HG02885 (cell line): ENCODE measurements around the gene SLC5A11.
"Not testable (repeated sequence)": the region's sequence is repeated elsewhere in the genome, so short reads cannot be mapped to it uniquely, and the experiment has no call there.

Experiments used
- ATAC-seq: cut with Tn5 transposase; IDR thresholded peaks from one replicate; pipeline ENCODE4 v1.9.1; 2021; ENCODE audit warnings: mild to moderate bottlenecking; ENCODE audit not compliant: unreplicated experiment, poor library complexity

The SLC5A11 gene, protein sequence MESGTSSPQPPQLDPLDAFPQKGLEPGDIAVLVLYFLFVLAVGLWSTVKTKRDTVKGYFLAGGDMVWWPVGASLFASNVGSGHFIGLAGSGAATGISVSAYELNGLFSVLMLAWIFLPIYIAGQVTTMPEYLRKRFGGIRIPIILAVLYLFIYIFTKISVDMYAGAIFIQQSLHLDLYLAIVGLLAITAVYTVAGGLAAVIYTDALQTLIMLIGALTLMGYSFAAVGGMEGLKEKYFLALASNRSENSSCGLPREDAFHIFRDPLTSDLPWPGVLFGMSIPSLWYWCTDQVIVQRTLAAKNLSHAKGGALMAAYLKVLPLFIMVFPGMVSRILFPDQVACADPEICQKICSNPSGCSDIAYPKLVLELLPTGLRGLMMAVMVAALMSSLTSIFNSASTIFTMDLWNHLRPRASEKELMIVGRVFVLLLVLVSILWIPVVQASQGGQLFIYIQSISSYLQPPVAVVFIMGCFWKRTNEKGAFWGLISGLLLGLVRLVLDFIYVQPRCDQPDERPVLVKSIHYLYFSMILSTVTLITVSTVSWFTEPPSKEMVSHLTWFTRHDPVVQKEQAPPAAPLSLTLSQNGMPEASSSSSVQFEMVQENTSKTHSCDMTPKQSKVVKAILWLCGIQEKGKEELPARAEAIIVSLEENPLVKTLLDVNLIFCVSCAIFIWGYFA

DNA sequence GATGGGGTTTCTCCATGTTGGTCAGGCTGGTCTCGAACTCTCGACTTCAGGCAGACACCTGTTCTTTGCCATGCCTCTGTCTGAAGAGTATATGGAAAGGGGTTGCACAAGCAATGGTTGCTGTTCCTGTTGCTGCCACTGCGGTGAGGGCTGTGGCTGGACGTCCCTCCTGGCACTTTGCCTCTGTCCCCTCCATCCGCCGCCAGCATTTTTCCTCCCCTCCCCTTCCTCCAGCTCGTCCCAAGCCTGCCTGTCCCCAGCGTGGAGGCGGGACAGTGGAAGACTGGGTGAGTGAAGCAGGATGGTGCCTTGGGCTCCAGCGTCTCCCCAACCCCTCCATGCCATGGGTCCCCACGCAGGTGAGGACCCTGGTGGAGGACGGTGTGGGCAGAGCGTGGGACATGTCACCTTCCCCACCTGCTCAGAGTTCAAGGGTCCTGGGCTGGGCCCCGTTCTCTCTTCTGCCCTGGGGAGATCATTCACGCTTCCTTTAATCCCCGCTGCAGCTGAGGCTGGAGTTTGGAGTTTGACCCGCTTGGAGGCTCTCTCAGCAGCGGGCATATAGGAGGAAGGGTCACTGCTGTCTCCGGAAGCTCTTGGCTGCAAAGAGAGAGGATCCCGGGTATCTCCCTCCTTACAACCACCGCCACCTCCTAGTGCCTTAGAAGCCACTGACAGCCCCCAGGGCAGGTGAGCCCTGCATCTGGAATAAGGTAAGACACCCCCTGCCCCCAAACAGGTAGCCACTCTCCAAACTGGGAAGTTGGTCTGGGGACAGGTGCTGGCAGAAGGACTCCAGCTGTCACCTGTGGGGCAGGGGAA, at the start of gene SLC5A11:
Gene SLC5A11 (plus strand): TSS at position 238 of the 822 bp plus-strand sequence. CDS start 12,681 bp downstream, outside the sequence.
- ATAC-seq = no peak

DNA sequence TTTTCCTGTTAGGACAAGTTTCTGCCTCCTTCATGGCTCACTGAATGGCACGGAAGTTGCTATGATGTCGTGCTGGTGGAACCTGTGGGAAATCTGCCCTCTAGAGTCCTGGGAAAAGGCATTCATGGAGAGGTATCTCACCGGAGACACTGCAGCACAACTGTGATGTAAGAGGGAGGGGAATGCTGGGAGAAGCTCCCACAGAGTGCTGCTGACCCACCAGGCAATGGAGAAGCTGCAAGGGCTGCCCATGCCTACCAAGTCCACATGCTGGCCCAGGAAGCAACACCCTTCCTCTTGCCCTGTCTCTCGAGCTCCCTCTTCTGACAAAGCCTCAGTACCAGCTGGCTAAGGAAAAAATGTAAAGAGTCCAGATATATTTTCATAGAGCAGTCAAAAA, 45.2 kb upstream of the SLC5A11 start:
- no peak for ATAC-seq

DNA sequence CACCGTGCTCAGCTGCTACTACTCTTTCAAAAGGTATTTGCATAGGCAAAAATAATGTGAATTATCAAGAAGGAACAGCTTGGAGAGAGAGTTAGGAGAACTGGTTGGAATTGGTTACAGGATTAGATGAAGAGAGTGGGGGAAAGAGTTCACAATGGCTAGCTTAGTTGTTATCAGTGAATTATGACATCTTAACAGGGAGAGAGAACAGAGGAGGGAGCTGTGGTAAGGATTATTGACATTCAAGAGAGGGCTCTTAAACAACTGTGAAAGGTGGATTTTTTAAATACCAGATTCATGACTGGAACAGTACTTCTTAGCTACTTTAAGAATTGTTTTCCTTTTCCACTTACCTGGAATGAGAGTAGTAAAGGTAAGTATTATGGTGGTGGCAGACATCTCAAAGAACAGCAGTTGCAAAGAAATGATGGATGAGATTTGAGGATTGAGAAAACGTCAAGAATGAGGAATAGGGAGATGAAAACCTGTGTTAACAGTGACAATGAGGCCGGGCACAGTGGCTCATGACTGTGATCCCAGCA, 43.9 kb upstream of the SLC5A11 start:
- ATAC-seq = no peak

DNA sequence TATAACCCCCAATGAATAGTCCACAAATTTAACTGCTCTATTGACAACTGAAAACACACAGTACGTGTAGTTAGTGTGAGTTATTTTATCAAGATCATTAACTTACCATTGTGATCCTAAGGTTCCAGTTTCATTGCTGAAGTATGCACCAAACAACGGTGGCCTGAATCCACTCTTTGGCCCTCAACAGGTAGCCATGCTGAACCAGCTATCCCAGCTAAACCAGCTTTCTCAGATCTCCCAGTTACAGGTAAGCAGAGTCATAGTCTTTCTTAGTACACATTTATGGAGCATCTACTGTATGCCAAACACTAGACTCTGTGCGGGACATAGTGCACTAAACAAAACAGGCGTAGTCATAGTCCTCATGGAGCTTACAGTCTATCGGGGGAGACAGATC, 40.3 kb upstream of the SLC5A11 start:
- no peak for ATAC-seq

DNA sequence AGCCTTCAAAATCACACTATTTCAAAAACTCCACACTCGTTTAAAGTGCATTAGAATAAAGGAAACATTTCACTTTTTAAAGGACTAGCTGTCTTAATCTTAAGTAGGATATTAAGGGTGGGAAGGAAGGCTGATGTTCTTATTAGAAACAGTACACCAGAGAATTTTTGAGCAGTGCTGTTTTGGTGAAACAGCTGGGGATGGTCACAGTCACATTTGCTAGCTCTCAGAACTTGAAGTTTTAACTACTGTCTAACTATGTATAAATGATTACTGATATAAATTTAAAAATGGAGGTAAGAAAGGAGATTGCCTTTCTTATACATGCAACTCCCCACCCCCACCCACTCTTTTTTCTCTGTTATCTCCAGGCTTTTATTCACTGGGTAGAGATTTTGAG, 38.5 kb upstream of the SLC5A11 start:
- no peak for ATAC-seq

DNA sequence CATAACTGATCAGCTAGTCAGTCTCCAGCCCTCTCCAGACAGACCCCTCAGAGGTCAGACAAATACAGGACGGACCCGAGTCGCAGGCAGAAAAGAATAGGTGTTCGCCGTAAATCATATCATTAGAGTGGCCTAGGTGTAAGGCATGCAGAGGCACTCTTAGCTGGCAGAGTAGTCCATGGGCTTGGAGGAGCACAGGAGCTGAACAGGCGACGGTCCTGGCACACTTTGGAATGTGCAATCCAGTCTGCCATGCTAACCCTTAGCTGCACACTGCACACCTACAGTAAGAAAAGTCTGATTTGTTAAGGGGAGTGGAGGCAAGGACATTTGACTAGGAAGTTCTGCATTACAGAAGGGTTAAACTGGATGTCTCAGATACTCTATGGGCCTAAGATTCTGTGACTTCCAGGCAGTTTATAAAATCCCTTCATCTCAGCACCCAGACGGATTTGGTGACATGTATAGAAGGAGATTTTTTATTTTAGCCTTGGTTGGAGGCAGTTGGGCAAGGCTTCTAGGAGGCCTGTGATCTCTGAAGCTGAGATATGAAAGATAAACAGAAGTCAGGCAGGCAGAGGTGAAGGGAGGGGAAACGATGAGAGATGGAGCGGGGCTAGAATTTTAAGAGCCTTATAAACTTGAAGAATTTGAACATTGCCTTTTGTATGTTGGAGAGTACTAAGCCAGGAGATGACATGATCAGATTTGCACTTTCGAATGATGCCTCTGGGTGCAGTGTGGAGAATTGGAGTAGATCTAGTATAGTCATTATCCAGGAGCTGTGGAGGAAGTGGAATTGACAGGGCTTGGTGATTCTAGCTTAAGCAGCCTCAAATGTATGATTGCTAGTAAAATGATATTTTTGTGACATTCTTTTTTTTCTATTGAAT, 34.6 kb upstream of the SLC5A11 start:
- no peak for ATAC-seq

DNA sequence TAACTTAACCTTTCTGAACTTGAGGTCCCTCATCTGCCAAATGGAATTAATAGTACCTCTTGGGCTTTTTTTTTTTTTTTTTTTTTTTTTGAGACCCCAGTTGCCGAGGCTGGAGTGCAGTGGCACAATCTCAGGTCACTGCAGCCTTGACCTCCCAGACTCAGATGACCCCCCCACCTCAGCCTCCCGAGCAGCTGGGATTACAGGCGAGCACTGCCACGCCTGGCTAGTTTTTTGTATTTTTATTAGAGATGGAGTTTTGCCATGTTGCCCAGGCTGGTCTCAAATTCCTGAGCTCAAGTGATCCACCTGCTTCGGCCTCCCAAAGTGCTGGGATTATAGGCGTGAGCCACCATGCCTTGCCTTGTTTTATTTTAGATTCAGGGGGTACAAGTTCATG, 33.0 kb upstream of the SLC5A11 start:
- not testable (repeated sequence) for ATAC-seq

DNA sequence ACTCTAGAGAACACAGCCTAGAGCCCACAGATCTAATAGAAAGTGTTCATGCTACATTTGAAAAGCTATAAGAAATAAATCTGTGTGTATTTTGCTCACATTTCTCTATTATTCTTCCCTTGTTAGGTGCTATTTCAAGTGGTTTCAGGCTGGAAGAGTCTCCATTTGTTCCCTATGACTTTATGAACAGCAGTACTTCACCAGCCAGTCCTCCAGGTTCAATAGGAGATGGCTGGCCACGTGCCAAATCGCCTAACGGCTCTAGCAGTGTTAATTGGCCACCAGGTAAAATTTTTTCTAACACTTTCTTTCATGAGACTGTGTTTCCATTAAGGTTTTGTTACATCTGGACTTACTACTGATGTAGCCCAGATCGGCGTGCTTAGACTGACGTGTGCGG, 30.7 kb upstream of the SLC5A11 start:
- ATAC-seq = no peak

DNA sequence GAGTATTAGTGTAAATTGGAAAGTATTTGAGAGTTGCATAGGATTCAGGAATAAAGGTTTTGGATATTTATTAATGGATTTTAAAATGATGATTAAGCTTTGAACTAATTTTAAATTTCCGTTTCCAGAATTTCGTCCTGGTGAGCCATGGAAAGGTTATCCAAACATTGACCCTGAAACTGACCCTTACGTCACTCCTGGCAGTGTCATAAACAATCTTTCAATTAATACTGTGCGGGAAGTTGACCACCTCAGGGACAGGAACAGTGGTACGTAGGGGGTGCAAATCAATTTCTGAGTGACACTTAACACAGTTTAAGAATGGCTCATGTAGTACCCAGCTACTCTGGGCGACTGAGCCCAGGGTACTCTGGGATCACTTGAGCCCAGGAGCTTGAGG, 29.1 kb upstream of the SLC5A11 start:
- ATAC-seq = no peak

DNA sequence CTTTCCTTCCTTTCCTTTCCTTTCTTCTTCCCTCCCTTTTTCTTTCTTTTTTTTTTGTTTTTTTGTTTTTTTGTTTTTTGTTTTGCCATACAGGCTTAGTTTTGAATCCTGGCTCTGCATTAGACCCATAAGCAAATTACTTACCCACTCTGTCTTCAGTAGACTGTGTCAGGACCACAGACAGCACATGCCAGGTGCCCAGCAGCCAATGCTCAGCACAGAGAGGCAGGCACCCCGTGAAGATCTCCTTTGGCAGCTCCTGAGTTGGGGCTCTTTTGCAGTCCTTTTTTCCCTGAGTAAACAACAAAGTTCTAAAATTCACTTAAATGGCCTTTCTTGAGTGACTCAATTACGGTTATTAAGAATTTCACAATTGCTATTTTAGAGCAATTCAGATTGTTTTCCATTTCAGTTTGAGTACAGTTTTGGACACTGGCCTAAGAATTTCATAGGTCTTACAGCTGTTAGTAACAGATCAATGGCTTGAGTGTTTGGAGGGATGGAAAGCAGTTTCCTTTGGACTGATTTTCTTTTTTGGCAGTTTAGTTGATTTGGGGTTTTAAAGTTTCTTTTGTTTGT, 26.2 kb upstream of the SLC5A11 start:
- no peak for ATAC-seq

DNA sequence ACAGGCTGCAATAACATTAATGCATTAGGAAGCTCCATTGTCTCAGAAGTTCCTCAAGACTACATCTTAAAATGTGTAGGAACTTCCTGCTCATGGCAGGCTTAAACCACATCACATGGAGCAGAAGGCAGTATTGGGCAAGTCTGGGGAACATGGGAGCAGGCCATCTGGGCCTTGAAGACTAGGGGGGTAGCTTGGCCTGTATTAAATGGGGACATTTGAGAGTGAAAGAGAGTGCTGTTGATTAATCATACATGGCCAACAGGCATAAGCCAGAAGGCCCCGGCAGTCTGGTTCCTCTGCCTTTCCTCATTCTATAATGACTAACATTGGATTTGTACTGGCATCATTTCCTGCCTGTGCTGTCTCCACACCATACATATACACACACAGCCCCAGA, 25.2 kb upstream of the SLC5A11 start:
- no peak for ATAC-seq

DNA sequence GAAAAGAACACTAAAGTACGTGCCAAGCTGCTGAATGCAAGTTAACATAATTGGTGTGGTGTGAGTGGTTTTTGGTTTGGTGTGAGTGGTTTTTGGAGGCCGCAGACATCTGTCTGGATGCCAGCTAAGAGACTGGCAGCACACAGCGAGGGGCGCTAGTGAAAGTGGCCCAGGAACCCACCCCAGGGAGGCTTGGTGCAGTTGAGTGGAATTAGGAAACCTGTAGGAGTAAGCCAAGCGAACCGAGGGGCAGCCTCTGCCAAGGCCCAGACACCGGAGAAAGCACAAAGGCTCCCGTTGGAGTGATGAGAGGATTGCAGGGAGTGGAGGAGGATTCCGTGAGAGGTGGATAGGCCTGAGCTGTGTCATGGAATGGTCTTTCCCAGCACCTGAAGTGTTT, 24.6 kb upstream of the SLC5A11 start:
- ATAC-seq = no peak

DNA sequence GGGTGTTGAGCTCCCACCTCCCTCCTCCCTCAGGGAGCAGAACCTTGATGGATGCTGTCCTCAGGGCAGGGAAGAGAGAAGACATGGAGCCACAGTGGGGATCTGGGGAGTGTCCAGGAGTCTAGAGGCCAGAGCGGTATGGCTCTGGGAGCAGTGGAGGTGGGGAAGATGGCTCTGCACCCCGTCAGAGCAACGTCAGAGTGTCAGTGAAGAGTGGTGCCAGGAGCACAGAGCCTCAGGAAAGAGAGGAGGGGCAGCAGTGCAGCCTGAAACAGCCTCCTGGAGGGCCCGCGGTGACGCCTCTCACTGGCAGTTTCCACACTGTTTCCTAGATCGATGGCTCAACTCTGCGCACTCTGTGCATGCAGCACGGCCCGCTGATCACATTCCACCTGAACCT, 23.2 kb upstream of the SLC5A11 start:
- ATAC-seq = no peak

DNA sequence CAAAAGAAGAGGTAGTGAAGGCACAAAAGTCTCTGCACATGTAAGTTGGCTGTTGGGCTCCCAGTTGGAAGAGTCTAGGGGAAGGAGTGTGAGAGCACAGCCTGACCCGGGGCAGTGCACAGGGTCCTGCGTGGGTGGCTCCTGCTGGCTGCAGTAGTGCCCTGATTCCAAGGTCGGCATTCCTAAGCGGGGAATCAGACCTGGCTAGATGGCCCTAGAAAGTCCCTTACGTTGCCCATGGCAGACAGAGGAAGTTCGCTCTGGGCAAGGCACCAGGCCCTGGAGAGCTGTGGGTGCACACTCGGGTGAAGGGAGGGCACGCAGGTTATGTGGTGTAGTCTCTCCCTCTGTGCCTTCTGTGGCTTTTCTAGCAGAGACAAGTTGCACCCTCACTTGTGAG, 22.8 kb upstream of the SLC5A11 start:
- no peak for ATAC-seq

DNA sequence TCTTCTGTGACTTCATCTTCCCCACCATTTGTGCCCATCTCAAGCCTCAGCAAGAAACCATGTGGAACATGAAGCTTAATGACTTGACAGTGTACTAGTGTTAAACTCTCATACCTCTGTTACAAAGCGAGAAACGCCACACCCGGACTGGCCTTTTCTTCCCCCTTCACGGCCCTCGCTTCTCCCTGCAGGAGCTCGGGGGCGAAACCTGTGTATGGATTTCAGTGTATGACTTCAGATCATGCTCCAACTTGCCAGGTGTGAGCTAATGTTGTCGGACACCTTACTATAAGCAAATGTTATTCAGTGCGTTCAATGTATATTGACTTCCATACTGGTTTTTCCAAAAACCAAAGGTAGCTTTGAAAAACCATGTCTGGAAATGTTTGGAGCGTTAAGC, 20.1 kb upstream of the SLC5A11 start:
- ATAC-seq = no peak

DNA sequence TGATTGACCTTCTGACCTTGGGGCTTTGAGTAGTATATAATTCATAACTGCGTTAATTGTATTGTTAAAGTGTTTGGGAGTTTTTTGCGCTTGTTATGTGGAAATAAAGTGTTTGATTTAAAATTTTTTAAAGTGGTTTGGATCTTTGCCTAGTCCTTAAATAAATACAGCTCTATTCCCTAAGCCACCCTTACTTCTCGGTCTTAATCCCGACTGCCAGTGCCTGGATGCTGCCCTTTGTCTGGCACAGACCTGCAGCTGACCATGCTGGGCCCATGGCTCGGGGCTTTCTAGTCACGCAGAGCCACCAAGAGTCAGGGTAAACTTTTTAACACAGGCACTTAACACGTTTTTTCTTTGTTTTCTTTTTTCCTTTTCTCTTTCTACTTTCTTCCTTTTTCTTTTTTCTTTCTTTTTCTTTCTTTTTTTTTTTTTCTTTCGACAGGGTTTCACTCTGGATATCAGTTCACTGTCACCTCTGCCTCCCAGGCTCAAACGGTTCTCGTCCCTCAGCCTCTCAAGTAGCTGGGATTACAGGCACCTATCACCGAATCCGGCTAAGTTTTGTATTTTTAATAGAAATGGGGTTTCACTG, 19.6 kb upstream of the SLC5A11 start:
- ATAC-seq = no peak

DNA sequence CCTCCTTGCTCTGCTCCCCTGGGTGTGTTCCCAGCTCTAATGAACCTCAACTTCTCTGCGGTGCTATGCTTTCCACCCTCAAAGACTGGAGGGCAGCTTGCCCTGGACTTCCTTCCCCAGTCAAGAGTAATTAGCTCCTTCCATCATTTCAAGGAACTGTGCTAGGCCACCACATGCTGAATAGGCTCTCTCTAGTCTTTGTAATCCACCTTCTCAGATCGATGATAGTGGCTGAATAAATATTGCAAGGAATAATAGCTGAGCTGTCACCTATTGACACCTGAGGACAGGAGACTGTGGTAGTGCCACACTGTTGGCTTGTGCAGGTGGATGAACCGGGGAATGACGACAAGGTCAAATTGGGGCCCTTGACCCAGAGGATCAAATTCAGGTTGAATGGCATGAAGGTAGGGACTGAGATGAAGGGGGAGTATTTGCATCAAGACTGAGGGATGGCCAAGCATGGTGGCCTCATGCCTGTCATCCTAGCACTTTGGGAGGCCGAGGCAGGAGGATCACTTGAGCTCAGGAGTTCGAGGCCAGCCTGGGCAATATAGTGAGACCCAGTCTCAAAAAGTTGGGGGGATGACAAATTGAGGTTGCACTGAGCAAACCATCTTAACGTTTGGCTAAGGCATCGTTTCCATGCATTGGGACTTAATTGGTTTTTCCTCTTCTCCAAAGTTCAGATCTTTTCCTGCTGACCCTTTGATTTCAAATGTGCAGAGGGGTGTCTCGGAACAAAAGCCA, 18.8 kb upstream of the SLC5A11 start:
- ATAC-seq = no peak

DNA sequence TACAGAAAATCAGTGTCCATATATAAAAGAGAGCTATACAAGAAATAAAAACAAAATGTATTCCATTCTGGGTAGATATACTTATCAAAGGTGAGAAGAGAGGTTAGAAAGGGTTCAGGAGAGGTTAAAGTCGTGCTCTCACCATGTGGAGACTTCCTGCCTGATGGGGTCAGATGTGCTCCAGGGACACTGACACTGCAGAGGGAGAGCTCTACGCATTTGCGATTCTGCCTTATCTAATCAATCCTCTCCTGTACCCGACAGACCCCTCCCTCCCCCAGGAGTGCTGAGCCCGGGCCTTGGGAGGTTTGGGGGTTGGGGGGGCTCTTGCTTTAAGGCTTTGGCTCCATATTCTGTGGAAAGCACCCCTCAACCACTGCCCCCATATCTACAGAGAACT, 16.6 kb upstream of the SLC5A11 start:
- no peak for ATAC-seq
